Dermis microvascular lymphatic vessel endothelial cell (primary cell): ENCODE data around the gene NDFIP1. TPM values are rescaled to one million over a fixed set of nuclear protein-coding genes. Genes with fewer than 3 reads are reported as not detected.
A peak's percentile ranks its signal among the peaks of the same experiment; 100 is the strongest.
"Not testable (repeated sequence)": the region's sequence is repeated elsewhere in the genome, so short reads cannot be mapped to it uniquely, and the experiment has no call there.

Experiments used
- DNase-seq, 2 donors: peaks; one replicate each; pipeline versions ENCODE4 v3.0.0 to v3.0.0-alpha.2; 2010; ENCODE audit warnings: low read depth in 2 of 2
- total RNA-seq: library from RNA; depleted of rRNA; stranded (reverse); fragments of >200 nt; gene quantifications from 2 replicates; pipeline ENCODE4 v1.2.1, GENCODE V29; 2014

NDFIP1 gene
- total RNA-seq, 1 donor from 2014 or later, result 32.9 TPM

DNA sequence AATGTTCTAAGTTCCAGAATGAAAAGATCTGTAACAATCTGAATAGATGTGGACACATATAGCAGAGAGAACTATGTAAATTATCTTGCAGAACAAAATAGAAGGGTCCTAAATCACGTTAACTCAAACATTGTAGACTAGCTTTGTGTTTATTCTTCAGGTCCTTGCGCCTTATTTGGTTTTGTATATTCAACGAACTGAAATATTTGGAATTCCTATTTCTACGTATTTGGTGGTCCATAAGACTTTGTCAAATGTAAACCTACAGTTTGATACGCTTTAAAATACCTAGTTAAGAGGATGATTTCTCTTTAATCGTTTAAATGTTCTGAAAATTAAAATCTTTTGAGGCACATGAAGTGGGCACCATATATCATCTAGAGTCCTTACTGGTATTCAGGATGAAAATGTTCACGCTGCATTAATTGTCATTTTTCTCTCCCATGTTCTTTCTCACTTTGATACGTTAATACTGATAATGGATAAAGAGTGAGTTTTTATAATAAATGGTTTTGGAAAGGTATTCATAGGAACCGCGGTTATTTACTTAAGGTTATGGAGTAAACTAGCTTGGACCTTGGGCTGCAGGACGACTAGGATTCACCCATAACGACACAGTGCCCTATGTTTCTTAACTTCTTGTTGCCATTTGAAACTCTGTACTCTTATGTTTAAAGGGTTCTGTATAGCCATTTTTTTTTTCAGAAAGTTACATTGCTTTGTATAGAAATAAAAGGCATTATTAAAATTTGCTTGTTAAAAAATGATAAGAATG lies 45.3 kb downstream of the NDFIP1 start:
- DNase-seq, result no peak

- not testable (repeated sequence) for DNase-seq
Observed at GRCh38 chr5:142154449-142154841, 45.9 kb downstream of the NDFIP1 start.

DNA sequence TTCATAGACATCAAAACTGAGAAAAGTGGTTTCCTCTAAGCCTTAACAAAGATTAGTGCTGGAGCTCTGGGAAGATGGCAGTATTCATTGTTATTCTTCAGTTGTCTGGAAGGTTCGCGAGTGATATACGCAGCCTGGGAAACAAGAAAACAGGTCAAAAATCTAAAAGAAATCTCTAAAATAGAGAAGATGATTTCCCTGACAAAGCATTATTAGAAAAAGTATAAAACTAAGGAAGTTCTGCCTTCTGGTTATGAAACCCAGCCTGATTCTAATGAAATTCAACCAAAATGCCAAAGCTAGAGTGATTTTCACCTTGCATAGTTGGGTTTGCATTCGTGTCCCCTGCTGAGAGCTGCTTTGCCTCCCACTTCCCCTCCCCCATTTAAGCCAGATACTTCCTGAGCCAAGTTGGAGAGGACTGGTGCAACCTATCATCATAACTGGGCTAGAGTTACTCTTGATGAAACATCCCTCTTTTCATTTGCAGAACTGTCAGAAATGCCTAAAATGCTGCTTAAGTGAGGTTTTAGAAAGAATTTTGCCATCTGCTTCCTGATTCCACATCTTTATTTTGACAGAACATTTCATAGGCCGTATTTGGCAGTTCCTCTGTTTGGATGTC lies 48.4 kb downstream of the NDFIP1 start:
- peak; percentile 37 to 43 for DNase-seq

DNA sequence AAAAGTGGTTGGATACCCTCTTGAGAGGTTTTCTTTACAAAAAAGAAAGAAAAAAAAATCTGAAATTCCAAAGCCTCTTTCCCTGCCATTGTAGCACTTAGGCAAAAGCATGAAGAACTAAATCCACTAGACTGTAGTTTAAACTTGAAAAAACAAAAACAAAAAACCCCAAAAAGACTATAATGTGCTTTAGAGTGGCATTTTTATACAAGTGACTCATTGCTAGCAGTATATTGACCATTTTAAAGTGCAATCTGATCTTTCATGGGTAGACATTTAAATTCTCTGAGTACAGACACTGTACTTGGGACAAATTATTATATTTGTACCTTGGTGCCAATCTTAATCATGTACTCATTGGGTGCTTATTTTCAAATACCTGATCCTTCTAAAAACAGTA lies 50.8 kb downstream of the NDFIP1 start:
- no peak for DNase-seq

- DNase-seq, result no peak
Observed at GRCh38 chr5:142164315-142164714, 55.7 kb downstream of the NDFIP1 start.

DNA sequence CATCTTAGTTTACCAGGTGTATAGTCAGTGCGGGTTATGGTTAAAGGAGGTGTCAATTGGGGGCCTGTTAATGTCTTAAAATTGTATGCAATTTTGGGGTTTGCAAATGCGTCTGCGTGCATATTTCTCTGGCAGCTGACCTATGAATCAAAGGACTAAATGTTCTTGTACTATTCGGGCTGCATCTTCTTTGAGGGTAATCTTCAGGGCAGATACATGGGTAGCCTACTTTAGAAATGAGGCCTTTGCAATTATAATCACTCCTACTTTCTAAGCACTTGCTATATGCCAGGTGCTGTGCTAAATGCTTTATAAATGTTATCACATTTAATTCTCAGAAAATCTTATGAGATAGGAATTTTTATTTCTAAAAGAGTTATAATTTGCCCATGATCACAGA lies 58.2 kb downstream of the NDFIP1 start:
- DNase-seq, result no peak

DNA sequence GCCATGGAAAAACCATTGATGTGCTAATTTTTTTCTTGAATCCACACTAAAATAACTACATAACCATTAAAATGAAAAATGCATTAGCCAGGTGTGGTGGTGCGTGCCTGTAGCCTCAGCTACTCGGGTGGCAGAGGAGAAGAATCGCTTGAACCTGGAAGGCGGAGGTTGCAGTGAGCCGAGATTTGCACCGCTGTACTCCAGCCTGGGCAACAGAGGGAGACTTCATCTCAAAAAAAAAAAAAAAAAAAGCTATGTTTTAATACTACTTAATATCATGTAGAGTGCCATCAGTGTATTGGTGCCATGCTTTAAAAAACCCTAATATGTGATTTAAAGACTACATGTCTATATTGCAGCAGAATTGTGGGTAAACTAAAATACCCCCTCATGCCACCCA lies 58.9 kb downstream of the NDFIP1 start:
- DNase-seq, result no peak

DNA sequence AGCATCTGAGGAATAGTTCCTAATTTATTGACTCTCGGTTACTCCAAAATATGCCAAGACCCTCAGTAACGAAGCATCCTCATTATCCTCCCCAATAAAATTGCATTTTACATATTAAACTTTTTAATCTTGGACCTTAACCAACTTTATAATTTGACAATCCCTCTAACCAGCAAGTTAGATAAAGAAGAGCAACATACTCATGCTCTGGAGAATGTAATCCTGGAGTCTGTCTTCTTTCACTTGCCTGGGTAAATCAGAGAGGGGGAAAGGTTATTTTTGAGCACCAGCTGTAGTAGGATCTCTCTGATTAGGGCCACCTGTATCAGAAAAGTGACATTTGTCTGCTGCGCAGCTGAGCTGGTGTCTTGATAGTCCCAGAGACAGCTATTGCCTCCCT lies 59.8 kb downstream of the NDFIP1 start:
- no peak for DNase-seq

DNA sequence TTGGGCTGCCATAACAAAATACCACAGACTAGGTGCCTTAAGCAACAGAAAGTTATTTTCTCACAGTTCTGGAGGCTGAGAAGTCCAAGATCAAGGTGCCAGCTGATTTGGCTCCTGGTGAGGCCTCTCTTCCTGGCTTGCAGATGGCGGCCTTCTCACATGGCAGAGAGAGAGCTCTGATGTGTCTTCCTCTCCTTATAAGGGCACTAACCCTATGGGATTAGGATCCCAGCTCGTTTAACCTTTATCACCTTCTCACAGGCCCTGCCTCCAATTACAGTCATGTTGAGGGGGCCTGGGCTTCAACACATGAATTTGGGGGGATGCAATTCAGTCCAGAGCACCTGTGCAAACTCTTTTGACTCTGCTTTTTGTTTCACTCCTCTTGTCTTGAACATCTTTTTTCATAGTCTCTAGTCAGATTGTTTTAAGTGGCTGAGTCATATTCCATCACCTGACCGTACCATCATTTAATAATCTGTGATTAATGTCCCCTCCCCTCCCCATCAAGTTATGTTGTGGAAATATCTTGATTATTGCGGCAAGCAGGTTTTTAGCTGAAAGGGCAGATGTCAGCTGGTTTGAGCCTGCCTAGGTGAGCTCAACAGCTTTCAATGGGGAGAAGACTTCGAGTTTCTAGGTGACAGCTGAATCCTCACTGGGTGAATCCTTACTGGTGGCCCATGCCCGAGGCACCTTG lies 61.8 kb downstream of the NDFIP1 start:
- DNase-seq, result peak in 1 of 2 donors; percentile 15

- DNase-seq, result no peak
Observed at GRCh38 chr5:142171270-142171669, 62.7 kb downstream of the NDFIP1 start.

GRCh38 chr5:142175039-142175438 lies 66.5 kb downstream of the NDFIP1 start:
- no peak for DNase-seq

DNA sequence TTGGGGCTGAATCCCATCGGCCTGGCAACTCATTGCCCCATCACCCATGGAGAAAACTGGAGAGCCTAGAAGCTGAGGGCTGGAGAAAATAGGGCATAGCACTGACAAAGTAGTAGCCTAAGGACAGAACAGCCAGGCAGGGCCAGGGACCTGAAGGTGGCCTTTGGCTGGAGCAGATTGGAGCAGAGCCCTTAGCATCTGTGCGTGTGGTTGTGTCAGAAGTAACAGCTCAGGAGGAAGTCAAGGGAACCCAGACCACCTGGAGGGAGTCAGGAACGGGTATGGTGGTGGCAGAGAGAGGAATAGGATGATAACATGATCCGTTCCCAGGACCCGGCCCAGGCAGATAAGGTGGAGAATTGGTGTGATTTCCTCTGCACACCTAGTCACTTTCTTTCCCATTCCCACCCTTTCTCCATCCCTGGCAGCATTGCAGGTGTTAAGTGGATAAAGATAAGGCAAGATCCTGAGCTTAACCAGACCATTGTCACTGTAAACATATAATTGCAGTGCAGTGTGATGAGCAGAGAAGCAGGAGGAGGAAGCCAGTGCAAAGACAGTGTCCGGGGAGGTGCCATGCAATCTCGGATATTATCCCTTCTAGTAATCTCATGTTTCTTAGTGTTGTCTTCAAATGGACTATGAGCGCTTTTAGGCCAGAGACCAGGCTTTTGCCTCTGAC lies 67.0 kb downstream of the NDFIP1 start:
- no peak for DNase-seq

DNA sequence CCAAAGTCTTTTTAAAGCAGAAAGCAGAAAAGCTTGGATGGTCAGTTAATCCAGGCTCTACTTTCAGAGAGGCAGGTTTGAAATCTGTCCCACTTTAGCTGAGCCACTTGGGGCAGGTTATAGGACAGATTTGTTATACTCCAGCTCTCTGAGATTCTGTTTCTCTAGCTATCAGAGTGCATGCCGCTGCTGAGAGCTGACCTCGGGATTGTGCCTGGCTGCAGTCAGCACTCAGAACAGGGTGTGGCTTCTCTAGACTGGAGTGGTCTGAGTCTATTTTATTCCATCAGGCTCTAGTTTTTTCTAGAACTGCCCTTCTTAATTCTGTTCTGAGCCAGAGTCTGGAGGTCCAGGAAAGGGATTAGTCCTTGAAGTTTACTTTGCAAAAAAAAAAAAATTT lies 67.7 kb downstream of the NDFIP1 start:
- no peak for DNase-seq

GRCh38 chr5:142178651-142179050 lies 70.1 kb downstream of the NDFIP1 start:
- no peak for DNase-seq

GRCh38 chr5:142179776-142180387 lies 71.3 kb downstream of the NDFIP1 start:
- DNase-seq, result no peak

GRCh38 chr5:142181096-142181495 lies 72.5 kb downstream of the NDFIP1 start:
- DNase-seq, result no peak

DNA sequence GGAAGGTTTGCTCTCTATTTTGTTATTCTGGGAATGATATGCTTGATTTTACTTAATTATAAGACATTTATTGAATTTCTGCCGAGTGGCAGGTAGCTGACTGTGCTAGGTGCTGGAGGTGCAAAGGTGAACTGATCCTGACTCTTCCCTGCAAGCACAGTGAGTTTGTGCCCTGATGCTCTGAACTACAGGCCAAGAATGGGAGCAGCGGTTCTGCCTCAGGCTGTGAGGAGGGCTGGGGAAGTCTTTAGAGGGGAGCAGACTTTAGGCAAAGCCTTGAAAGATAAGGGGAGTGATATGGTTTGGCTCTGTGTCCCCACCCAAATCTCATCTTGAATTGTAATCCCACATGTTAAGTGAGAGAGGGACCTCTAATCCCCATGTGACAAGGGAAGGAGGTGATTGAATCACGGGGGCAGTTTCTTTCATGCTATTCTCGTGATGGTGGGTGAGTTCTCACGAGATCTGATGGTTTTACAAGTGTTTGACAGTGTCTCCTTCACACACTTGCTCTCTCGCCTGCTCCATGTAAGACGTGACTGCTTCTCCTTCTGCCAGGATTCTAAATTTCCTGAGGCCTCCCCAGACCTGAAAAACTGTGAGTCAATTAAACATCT lies 73.1 kb downstream of the NDFIP1 start:
- no peak for DNase-seq

DNA sequence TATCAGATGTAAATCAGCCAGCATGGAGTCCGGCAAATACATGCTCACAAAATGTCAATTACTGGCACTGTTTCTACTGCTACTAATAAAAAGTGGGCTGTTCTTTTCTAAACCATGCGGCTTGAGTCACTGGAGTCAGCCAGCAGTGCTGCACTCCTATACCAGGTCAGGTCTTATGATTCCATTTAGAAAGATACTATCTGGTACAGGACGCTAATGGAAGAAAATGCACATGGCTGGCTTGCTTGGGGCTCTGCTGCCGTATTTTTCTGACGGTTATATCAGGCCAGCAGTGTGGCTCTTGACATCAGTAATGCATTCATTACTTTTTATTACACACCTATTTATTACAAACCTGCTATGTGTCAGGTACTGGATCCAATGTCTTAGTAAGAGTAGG lies 74.3 kb downstream of the NDFIP1 start:
- DNase-seq, result no peak

DNA sequence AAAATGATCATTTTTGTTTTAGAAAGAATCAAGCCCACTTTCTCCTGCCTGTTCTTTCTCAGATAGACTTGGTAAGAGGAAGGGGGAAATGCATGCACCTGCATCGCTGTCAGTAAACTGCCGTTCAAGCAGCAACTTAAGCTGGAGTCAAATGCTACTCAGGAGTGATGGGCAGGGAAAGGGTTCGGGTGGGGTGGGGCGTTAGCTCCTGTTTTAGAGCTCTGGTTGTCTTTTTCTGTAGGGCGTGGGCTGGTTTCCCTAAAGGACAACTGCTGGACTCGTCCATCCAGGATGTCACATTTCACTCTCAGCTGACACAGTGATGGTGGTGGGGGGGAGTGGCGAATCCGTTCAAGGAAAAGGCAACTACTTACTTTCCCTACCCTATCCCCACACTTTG lies 75.0 kb downstream of the NDFIP1 start:
- DNase-seq, result no peak

DNA sequence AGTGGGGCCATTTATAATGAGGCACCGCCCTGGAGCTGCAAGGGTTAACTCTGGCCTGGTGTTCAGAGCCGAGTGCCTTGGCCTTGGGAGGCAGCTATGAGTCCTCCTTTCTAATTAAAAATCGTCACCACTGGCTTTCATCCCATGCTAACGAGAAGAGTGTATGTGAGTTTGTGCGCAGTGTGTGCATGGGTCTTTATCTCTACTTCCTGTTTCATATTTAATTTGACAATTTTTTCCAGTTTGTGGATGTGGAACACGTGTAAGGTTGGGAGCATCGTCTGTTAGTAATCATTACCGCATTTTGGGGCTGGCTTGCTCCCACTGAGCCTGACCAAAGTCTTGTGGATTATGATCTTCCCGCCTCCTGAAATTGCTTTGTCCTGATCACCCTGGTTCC lies 76.4 kb downstream of the NDFIP1 start:
- DNase-seq, result no peak

GRCh38 chr5:142186514-142186856 lies 77.9 kb downstream of the NDFIP1 start:
- DNase-seq, result no peak
